Measurements from ENCODE around the gene MAP3K9.
"Not testable (repeated sequence)": the region's sequence is repeated elsewhere in the genome, so short reads cannot be mapped to it uniquely, and the experiment has no call there.

Gene MAP3K9

DNA sequence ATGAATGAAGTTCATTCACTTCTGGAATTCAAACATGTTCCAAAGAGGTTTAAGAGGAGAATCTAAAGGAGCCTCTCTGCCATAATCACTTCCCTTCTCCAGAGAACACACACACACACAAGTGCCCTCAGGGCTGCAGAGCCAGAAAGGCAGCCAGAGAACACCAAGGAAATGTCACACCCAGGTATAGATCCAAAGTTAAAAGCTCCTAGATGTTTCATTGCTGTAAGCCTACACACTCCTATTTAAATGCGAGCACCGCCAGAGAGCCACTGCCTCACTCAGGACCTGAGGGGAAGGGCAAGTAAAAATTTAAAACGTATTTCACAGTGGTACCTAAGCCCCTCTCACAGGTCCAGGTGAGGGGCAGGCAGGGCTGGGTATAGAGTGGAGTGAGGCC is 85.2 kb downstream of the MAP3K9 start:
- DNase-seq (ENCODE audit: low read depth): no peak

DNA sequence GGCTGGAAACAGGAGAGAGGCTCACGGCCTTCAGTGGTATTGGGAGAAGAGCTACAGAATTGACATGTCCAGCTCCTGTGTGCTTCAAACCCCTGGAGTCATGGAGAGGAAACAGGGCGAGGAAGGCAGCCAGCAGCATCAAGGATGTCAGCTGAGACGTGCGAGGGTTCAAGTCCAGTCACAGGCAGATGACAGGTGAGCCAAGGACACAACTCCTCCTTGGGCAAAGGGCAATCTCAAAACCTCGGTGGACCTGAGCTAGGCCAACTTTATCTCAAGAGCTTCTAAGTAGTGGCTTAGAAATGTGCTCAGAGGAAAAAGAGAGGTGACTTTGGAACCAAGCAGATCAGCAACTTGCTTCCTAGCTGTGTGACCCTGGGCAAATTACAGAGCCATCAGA is 86.0 kb downstream of the MAP3K9 start:
- no peak for DNase-seq (ENCODE audit: low read depth)

DNA sequence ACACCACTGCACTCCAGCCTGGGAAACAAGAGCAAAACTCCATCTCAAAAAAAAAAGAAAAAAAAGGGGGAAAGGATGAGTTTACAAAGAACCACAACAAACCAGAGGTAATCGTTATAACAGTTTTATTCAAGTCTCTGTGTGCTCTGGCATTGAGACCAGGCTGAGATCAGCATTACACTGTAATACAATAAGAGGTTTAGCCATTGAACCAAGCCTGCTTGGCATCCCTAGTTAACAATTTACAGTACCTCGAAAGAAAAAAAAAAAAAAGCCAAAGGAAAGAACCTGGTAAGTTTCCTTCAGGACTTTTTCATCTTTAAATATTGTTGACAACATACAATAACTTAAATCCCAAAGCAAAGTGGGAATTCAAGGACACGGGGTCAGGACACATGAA is 86.9 kb downstream of the MAP3K9 start:
- DNase-seq (ENCODE audit: low read depth): no peak

DNA sequence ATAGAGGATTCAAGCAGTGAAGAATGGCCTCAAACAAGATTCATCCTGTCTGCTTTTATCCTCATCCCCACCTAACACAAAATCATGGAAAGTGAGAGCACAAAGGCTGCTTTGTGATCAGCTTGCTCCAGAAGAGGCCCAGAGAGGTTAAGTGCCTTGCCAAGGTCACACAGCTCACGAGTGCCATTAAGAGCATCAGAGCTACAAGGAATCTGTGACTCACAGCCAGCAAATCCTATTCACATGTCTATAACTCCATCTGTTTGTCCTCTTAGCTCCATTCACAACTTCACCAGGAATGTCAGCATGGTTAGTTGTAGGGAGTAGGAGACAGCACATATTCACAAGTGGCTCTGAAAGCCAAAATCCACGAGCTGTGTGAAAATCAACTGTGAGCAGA is 87.8 kb downstream of the MAP3K9 start:
- DNase-seq (ENCODE audit: low read depth): no peak

DNA sequence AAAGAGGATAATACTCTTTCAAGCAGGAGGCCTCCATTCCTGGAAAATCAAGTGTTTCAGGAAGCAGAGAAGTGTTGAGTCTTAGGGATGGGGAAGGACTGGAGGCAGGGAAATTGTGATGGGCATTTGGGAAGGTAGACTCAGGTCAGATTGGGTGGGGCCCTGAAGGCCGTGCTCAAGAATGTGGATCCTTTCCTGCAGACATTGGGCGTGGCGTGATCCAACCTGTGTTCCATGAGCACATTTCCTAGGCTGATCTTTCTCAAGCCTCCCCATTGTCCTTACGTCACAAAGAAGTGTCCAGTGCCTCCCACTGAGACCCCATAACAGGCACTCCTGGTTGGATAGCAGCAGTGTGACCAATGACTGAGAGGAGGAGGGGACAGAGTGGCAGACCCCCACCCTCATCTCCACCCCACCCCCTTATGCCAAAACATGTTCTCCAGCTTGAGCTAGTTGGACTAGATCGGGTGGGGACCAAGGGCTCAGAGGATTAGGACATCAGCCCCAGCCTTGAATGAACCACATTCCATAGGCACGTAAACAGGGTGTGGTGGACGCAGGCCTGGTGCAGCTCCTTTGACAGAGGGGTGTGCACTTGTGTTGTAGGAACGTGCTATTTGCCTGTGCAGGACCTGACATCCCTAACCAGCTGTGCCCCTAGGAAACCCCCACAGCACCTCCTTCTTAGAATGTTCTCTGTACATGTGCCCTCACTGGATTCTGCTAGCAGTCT is 90.8 kb downstream of the MAP3K9 start:
- DNase-seq (ENCODE audit: low read depth): no peak

DNA sequence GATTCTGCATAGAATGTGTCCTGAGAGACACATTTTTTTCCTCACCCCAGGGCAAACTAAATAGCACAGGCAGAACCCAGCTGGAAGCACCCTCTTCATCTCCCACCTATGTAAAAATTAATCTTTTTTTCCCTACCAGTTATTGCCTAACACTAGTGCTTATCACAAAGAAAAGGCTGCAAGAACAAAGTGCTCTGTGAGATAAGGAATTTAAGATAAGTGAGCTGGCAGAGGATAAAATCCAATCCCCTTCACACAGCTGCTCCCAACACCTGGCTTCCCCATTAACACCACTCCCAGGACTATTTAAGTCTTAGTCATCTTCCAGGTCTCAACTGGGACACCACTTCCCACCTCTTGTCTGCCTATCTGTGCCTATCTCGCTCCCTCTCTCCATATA is 92.4 kb downstream of the MAP3K9 start:
- no peak for DNase-seq (ENCODE audit: low read depth)

DNA sequence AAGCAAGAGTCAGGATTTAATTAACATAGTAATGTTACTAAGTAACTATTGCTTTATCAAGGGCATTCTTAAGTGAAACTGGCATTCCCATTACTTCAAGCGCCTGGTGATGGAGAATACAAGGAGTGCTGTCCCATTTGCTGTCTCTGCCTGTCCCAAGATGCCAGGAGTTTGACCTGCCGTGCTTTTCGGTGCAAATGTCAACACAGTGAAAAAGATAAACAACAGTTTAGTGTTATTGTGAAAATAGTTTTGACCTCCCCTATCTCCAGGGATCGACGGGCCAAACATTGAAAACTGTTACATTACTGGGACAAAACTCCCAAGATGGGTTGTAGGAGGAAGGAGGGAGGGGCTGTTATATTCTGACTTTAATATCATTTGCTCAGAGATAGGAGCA is 92.8 kb downstream of the MAP3K9 start:
- DNase-seq (ENCODE audit: low read depth): no peak

DNA sequence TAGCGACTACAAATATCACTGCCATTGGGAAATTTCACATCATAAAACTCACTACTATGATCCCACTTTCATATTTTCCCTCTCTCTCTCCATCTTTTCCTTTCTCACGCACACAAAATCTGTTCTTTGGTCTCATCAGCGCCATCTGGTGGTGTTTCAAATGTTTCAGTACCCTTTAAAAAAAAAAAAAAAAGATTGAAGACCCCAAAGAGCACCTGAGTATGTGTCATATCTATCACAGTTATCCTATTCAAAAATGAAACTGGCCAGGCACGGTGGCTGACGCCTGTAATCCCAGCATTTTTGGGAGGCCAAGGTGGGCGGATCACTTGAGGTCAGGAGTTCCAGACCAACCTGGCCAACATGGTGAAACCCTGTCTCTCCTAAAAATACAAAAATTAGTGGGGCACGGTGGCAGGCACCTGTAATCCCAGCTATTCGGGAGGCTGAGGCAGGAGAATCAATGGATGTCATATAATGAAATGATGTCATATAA is 95.2 kb downstream of the MAP3K9 start:
- DNase-seq (ENCODE audit: low read depth): no peak

DNA sequence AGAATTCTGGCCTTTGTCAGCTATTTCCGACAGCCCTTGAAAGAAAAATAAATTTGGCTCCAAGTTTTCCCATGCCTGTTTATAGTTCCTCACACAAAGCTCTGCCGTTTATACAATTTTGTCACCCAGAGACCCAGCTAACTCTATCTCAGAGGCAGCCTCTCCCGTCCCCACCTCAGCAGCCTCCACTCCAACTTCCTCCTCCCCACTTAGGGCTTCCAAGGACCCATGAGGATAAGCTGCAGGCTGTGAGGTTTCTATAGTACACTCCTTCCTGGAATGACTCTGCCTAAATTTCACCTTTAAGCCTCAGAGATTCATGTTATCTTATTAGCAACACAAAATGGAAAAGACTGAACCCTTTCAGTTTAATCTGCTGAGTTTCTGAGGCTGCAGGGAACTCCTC is 95.8 kb downstream of the MAP3K9 start:
- no peak for DNase-seq (ENCODE audit: low read depth)

DNA sequence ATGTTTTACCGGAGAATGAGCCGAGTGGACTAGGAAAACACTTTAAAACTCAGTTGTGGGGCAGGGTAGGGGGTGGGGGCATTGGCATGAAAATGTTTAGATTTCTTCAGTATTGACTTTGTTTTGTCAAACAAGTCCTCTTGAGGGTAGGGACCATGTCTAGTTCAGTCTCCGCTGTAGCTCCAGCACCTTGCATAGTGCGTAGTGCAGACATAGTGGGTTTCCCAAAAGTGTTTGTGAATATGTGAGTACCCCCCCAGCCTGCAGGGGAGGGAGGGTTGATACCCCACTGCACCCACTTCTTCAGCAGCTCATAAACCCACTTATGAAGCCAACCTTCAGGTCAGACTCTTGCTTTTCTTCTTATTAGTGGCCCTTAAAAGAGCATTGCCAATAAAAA is 96.2 kb downstream of the MAP3K9 start:
- no peak for DNase-seq (ENCODE audit: low read depth)

DNA sequence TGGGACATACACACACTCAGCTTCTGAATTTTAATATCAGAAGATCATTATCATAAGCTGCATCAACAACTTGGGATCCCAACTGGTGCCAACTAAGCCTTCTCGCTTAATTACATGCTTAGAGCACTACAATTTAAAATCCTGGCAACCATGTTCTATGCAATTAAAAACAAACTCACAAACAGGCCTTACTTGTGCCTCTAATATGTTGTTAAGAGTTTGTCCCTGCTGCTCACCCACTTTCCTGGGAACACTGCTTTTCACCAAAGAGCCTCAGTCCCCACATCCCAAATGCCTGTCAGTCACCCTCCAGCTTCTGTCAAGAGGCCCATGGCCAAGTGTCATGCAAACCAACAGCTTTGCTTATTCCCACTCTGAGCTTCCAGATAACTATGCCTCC is 97.9 kb downstream of the MAP3K9 start:
- DNase-seq (ENCODE audit: low read depth): no peak

DNA sequence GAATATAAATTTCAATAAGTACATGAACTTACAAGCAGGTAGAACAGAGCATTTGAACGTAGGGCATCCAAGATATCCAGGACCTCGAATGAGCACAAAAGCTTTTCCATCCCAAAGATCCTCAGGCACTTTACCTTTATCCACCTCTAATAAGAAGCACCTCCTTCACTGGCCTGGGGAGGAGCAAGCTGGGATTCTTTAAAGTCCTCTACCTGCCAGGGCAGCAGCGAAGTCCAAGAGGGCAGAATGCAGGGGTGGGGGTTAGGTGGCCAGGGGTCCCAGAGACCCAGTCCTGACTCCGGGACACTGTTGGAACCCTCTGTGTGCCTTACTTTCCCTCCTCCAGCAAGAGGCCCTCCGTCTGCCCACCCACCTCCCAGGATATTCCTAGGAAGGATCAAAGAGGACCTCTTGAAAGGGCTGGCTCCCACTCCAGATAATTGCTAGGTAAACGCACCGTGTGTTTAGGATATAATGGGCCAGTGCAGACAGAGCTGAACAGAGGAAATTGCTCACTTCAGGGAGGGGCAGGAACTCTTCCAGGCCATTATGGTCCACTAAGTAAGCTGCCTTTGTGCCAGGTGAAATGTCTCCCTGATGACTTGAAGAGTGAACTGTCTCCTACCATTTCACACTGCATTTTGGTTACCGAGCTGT is 99.5 kb downstream of the MAP3K9 start:
- no peak for DNase-seq (ENCODE audit: low read depth)

DNA sequence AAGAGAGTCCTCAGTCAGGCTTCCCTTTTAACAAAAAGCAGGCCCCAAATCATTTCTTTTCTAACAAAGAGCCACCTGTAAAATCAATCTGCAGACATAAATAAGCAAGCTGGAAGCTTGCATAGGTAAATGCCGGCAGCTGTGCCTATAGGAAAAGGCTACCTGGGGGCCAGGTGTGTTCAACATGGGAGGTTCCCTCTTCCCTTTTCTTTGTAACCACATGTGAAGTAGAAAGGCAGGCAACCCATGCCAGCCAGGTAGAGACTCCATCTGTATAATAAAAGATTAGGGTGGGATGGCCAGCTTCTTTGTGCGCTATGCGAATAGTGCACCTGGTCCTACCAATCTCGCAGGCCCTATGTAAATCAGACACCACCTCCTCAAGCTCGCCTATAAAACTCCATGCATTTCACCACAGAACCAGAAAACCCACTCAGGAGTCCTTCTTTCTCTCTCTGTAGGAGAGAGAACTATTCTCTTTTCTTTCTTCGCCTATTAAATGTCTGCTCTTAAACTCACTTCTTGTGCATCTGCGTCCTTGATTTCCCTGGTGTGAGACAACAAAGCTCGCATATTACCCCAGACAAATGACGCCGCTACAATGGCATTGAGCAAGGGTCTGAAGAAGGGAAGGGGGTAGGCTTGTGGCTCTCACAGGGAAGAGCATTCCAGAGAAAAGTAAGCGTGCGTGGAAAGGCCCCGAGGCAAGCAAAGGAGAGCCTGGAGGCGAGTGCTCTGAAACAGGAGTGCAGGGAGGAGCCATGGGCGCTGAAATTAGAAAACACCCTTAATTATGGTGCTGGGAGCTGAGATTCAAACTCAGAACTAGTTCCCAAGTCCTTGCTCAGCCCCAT is 100.4 kb downstream of the MAP3K9 start:
- no peak for DNase-seq (ENCODE audit: low read depth)

DNA sequence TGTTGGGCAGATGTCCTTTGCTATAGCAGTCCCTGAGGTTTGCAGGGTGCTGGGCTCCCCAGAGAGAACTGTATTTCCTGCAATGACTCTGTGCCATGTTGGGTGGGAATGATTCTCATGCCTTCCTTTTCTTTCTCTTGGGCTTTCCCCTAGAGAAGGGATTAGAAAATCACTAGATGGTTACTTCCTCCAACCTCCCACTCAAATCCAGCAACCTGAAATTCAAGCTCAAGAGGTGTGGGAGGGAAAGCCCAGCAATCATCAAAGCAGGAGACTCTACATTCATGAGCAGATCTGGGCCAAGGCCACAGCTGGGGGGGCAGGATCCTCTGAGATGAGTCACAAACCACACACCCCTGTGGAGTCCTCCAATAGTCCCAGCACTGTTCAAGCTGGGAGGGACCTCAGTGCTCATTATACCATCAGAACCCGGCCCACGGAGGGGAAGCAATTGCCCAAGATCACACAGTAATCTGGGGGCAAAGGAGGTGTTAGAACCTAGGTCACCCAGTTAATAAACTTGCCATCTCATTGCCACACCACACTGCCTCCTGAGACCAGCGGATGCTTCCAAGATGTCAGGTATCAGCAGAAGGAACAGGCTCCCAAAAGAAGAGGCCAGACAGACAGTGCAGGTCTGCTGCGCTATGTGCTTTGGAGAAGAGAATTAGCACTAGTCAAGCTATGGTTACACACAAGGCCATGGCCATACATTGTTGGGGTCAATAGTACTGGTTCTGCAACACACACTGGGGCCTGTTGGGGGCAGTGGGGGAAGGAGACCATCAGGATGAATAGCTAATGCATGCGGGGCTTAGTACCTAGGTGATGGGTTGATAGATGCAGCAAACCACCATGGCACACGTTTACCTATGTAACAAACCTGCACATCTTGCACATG is 101.9 kb downstream of the MAP3K9 start:
- no peak for DNase-seq (ENCODE audit: low read depth)

DNA sequence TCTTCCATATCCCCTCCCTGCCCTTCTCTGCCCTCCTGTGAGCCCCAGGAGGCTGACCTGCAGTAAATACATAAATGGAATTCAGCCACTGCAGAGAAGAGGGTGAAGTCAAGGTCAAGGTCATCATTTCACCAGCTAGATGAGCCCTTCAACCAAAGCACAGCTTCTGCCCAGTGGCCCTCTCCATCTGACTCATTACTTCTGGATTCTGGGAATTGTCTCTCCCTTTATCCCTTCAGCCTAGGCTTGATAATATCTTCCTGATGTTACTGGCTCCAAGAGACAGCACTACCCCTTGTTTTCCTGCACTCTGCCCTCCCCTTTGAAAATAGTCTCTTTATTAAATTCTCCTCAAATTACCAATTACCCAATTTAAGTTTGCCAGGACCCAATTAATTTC is 103.1 kb downstream of the MAP3K9 start:
- DNase-seq (ENCODE audit: low read depth): no peak

DNA sequence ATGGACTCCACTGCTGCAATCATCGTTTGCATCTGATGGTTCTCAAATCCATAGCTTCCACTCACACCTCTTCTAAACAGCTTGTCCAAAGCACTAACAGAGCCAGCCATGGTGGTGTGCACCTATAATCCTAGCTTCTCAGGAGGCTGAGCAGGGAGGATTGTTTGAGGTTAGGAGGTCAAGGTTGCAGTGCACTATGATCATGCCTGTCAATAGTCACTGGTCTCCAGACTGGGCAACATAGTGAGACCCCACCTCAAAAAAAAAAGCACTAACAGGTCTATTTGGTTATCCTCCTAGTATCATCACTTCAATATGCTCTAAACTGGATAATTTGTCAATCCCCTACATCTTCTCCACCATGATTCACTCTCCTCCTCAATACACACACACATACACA is 104.4 kb downstream of the MAP3K9 start:
- DNase-seq (ENCODE audit: low read depth): no peak

DNA sequence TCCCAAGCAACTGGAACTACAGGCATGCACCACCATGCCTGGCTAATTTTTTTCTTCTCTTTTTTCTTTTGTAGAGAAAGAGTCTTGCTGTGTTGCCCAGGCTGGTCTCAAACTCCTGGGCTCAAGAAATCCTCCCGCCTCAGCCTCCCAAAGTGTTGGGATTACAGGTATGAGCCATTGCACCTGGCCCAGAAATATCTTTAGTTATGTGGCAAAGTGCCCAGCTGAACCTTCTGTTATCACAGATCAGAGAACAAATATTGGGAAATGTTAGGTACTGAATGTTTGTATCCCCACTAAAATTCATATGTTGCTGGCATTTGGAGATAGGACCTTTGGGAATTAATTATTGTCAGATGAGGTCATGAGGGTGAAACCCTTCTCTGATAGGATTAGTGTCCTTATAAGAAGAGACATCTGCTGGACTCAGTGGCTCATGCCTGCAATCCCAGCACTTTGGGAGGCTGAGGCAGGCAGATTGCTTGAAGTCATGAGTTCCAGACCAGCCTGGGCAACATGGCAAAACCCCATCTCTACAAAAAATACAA is 105.6 kb downstream of the MAP3K9 start:
- DNase-seq (ENCODE audit: low read depth): not testable (repeated sequence)

DNA sequence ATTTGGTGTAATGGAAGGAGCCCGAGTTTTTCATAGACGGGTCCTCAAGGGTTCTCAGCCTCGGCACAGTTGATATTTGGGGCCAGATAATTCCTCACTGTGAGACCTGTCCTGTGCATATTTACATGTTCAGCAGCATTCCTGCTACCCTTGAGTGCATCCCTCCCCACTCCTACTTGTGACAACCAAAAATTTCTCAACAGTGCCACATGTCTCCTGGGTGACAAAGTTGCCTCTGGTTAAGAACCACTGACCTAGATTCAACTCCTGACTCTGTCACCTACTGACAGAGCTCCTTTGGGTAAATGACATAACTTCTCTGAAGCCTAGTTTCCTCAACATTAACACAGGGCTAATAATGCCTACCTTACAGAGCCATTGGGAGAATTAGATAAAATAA is 107.2 kb downstream of the MAP3K9 start:
- DNase-seq (ENCODE audit: low read depth): no peak

DNA sequence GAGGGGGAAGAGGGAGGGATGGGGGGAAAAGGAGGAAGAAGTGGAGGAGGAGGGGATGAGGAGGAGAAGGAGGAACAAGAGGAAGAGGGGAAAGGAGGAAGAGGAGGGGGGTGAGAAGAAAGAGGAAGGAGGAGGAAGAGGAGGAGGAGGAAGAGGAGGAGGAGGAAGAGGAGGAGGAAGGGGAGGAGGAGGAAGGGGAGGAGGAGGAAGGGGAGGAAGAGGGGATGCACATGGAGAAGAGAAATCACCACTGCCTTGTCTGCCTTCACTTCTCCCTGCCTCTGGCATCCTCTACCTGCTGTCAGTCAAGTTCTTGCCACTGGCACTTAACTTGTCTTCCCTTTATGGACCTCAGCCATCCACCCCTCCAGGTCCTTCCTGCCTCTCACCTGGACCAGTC is 107.7 kb downstream of the MAP3K9 start:
- DNase-seq (ENCODE audit: low read depth): no peak

DNA sequence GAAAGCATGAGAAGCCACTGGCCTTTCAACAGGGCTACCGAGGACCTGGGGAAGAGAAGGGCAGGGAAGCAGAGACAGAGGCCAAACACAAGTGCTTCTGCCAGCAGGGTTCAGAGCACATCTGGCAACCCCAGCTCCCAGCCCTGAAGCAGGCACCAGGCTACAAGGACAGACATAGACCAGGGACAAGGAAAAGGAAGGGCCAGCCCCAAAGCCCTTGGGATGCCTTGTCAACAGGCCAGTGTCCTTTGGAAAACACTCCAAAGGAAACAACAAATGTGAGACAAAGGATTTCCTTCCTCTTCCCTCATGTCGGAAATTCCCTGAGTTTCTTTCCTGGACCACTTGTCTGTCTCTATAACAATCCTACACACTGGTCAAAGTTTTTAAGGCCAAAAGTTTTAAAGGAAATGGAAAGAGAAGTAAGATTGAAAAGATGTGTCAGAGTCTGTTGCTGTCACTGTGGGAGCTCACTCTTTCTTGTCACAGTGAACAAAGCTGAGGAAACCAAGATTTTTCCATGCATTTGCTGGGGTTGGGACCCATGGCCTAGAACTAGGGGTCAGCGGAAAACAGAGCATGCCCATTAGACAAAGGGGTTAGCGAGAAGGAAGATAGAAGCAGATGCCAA is 108.2 kb downstream of the MAP3K9 start:
- DNase-seq (ENCODE audit: low read depth): no peak

DNA sequence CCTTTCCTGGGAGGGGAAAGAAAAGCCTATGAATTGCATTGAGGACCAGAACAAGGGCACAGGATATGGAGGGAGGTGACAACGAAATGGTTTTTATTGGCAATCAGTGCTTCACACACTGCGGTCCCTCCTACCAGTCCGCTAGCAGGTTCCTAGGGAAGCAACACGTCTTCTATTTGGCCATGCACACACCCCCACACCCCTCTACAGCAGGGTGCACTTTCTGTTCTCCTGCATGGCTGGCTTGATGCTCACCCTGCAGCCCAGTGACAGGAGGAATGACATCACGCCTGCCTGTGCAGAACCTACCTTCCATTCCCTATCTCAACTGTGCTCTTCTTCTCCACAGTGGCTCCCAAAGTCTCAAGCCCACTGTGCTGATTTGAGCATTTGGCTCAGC is 109.7 kb downstream of the MAP3K9 start:
- no peak for DNase-seq (ENCODE audit: low read depth)
